ENCODE measurements around the gene SMG6.

GRCh38 chr17:2331303-2331702, 27.7 kb upstream of the SMG6 start:
- TF ChIP-seq EZH2phosphoT487 (IDR thresholded peaks at IDR 0.05; ENCODE audit: borderline replicate concordance, low read depth), result no peak
- TF ChIP-seq, protein P1, sequence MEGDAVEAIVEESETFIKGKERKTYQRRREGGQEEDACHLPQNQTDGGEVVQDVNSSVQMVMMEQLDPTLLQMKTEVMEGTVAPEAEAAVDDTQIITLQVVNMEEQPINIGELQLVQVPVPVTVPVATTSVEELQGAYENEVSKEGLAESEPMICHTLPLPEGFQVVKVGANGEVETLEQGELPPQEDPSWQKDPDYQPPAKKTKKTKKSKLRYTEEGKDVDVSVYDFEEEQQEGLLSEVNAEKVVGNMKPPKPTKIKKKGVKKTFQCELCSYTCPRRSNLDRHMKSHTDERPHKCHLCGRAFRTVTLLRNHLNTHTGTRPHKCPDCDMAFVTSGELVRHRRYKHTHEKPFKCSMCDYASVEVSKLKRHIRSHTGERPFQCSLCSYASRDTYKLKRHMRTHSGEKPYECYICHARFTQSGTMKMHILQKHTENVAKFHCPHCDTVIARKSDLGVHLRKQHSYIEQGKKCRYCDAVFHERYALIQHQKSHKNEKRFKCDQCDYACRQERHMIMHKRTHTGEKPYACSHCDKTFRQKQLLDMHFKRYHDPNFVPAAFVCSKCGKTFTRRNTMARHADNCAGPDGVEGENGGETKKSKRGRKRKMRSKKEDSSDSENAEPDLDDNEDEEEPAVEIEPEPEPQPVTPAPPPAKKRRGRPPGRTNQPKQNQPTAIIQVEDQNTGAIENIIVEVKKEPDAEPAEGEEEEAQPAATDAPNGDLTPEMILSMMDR (IDR thresholded peaks at IDR 0.05), result no peak
- TF ChIP-seq NRF1 (IDR thresholded peaks at IDR 0.05; ENCODE audit: low read depth, low read length), result no peak
- TF ChIP-seq ZBTB33 (IDR thresholded peaks at IDR 0.05; ENCODE audit: borderline replicate concordance, low read depth), result no peak
- no peak for TF ChIP-seq RAD21 (IDR thresholded peaks at IDR 0.05; ENCODE audit: low read length)
